ENCODE measurements around the gene GRWD1. TPM values are rescaled to one million over a fixed set of nuclear protein-coding genes. Genes with fewer than 3 reads are reported as not detected.
A peak's percentile ranks its signal among the peaks of the same experiment; 100 is the strongest.

The GRWD1 gene
- total and polyA plus RNA-seq, 5 donors from 2014 or later: 29.0 to 52.9 (median 35.5) TPM

GRCh38 chr19:48415806-48416221 lies 30.0 kb upstream of the GRWD1 start:
- Mint-ChIP-seq H3K9me3 (peaks cover 0 to 1% (median 0%) of the 10 kb centered on the region in 7 donors), H3K36me3 (no peaks in the 10 kb centered on the region), H3K27ac (no peak overlapping the region), H3K4me1 (peaks cover 0 to 34% (median 18%) of the 10 kb centered on the region in 4 donors), H3K4me3 (peak overlapping the region in 1 of 4 donors; percentile 28), H3K27me3 (peaks cover 40% of the 10 kb centered on the region)
- Histone ChIP-seq H3K4me1 (ENCODE audit: control insufficient read depth, insufficient read depth, low read length, poor library complexity, severe bottlenecking) (peaks cover 17% of the 10 kb centered on the region), H3K4me3 (ENCODE audit: low read depth, low read length) (no peak overlapping the region), H3K36me3 (ENCODE audit: control insufficient read depth, insufficient read depth, low read length) (no peaks in the 10 kb centered on the region), H3K27ac (ENCODE audit: insufficient read depth, low read length, poor library complexity, severe bottlenecking) (no peak overlapping the region), H3K9me3 (ENCODE audit: control insufficient read depth in 2 of 2, low read length in 2 of 2) (no peaks in the 10 kb centered on the region), H3K27me3 (ENCODE audit: control insufficient read depth, insufficient read depth, low read length) (no peaks in the 10 kb centered on the region)
- ATAC-seq (ENCODE audit: low read depth in 2 of 2) (no peak), DNase-seq (no peak)

- Mint-ChIP-seq H3K27ac (peak overlapping the region in 1 of 3 donors; percentile 28), H3K36me3 (no peaks in the 10 kb centered on the region)
- no peaks in the 10 kb centered on the region for H3K27me3 ChIP-seq (ENCODE audit: control insufficient read depth, insufficient read depth, low read length)
Measured at GRCh38 chr19:48417421-48417820, 28.4 kb upstream of the GRWD1 start.

GRCh38 chr19:48418317-48419064 lies 27.3 kb upstream of the GRWD1 start:
- Histone ChIP-seq H3K4me3 (ENCODE audit: low read depth, low read length) (no peak overlapping the region), H3K9me3 (ENCODE audit: control insufficient read depth in 2 of 2, low read length in 2 of 2) (no peaks in the 10 kb centered on the region), H3K4me1 (ENCODE audit: control insufficient read depth, insufficient read depth, low read length, poor library complexity, severe bottlenecking) (peaks cover 17% of the 10 kb centered on the region), H3K27me3 (ENCODE audit: control insufficient read depth, insufficient read depth, low read length) (no peaks in the 10 kb centered on the region), H3K27ac (ENCODE audit: insufficient read depth, low read length, poor library complexity, severe bottlenecking) (no peak overlapping the region), H3K36me3 (ENCODE audit: control insufficient read depth, insufficient read depth, low read length) (no peaks in the 10 kb centered on the region)
- no peak for ATAC-seq (ENCODE audit: low read depth in 2 of 2)
- peaks cover 0 to 1% (median 0%) of the 10 kb centered on the region in 7 donors for H3K9me3 Mint-ChIP-seq
- H3K36me3 Mint-ChIP-seq: no peaks in the 10 kb centered on the region
- peaks cover 0 to 34% (median 18%) of the 10 kb centered on the region in 4 donors for H3K4me1 Mint-ChIP-seq
- peak overlapping the region in 1 of 3 donors; percentile 69 for H3K27ac Mint-ChIP-seq
- H3K27me3 Mint-ChIP-seq: peaks cover 35% of the 10 kb centered on the region
- DNase-seq: no peak
- peak overlapping the region in 3 of 4 donors; percentile 74 to 89 (median 85) for H3K4me3 Mint-ChIP-seq

More at GRCh38 chr19:48417421-48417820, 28.4 kb upstream of the GRWD1 start:
- Histone ChIP-seq H3K9me3 (ENCODE audit: control insufficient read depth in 2 of 2, low read length in 2 of 2) (no peaks in the 10 kb centered on the region), H3K4me1 (ENCODE audit: control insufficient read depth, insufficient read depth, low read length, poor library complexity, severe bottlenecking) (peaks cover 17% of the 10 kb centered on the region), H3K36me3 (ENCODE audit: control insufficient read depth, insufficient read depth, low read length) (no peaks in the 10 kb centered on the region), H3K27ac (ENCODE audit: insufficient read depth, low read length, poor library complexity, severe bottlenecking) (no peak overlapping the region), H3K4me3 (ENCODE audit: low read depth, low read length) (no peak overlapping the region)
- Mint-ChIP-seq H3K4me1 (peaks cover 0 to 34% (median 18%) of the 10 kb centered on the region in 4 donors), H3K9me3 (peaks cover 0 to 1% (median 0%) of the 10 kb centered on the region in 7 donors), H3K4me3 (peak overlapping the region in 3 of 4 donors; percentile 41 to 59 (median 54)), H3K27me3 (peaks cover 34% of the 10 kb centered on the region)
- no peak for ATAC-seq (ENCODE audit: low read depth in 2 of 2)
- no peak for DNase-seq

- peak overlapping the region in 1 of 3 donors; percentile 69 for H3K27ac Mint-ChIP-seq
- H3K27me3 Mint-ChIP-seq: peaks cover 31% of the 10 kb centered on the region
- H3K36me3 Mint-ChIP-seq: no peaks in the 10 kb centered on the region
- ATAC-seq (ENCODE audit: low read depth in 2 of 2) (peak; percentile 56 to 68), DNase-seq (peak; percentile 58 to 71 (median 67))
- Histone ChIP-seq H3K27me3 (ENCODE audit: control insufficient read depth, insufficient read depth, low read length) (no peaks in the 10 kb centered on the region), H3K4me1 (ENCODE audit: control insufficient read depth, insufficient read depth, low read length, poor library complexity, severe bottlenecking) (peaks cover 14% of the 10 kb centered on the region), H3K27ac (ENCODE audit: insufficient read depth, low read length, poor library complexity, severe bottlenecking) (no peak overlapping the region), H3K4me3 (ENCODE audit: low read depth, low read length) (no peak overlapping the region), H3K9me3 (ENCODE audit: control insufficient read depth in 2 of 2, low read length in 2 of 2) (no peaks in the 10 kb centered on the region), H3K36me3 (ENCODE audit: control insufficient read depth, insufficient read depth, low read length) (no peaks in the 10 kb centered on the region)
- H3K4me1 Mint-ChIP-seq: peaks cover 0 to 29% (median 18%) of the 10 kb centered on the region in 4 donors
- H3K9me3 Mint-ChIP-seq: peaks cover 0 to 1% (median 0%) of the 10 kb centered on the region in 7 donors
- peak overlapping the region; percentile 59 to 89 (median 80) for H3K4me3 Mint-ChIP-seq
Measured at GRCh38 chr19:48419158-48419920, 26.4 kb upstream of the GRWD1 start.

- no peaks in the 10 kb centered on the region for H3K27me3 ChIP-seq (ENCODE audit: control insufficient read depth, insufficient read depth, low read length)
- no peak overlapping the region for H3K27ac Mint-ChIP-seq
- DNase-seq: no peak
Measured at GRCh38 chr19:48421548-48421947, 24.2 kb upstream of the GRWD1 start.

GRCh38 chr19:48424694-48425219 lies 21.0 kb upstream of the GRWD1 start:
- Mint-ChIP-seq H3K9me3 (no peaks in the 10 kb centered on the region), H3K27ac (no peak overlapping the region), H3K4me3 (no peak overlapping the region), H3K4me1 (peaks cover 0 to 5% (median 2%) of the 10 kb centered on the region in 4 donors), H3K27me3 (peaks cover 19% of the 10 kb centered on the region), H3K36me3 (no peaks in the 10 kb centered on the region)
- H3K36me3 ChIP-seq (ENCODE audit: control insufficient read depth, insufficient read depth, low read length): no peaks in the 10 kb centered on the region
- H3K27ac ChIP-seq (ENCODE audit: insufficient read depth, low read length, poor library complexity, severe bottlenecking): no peak overlapping the region
- DNase-seq (no peak), ATAC-seq (ENCODE audit: low read depth in 2 of 2) (no peak)
- H3K4me3 ChIP-seq (ENCODE audit: low read depth, low read length): no peak overlapping the region
- peaks cover 3% of the 10 kb centered on the region for H3K4me1 ChIP-seq (ENCODE audit: control insufficient read depth, insufficient read depth, low read length, poor library complexity, severe bottlenecking)
- H3K27me3 ChIP-seq (ENCODE audit: control insufficient read depth, insufficient read depth, low read length): no peaks in the 10 kb centered on the region
- no peaks in the 10 kb centered on the region for H3K9me3 ChIP-seq (ENCODE audit: control insufficient read depth in 2 of 2, low read length in 2 of 2)

More at GRCh38 chr19:48421548-48421947, 24.2 kb upstream of the GRWD1 start:
- Mint-ChIP-seq H3K4me3 (no peak overlapping the region), H3K27me3 (peaks cover 24% of the 10 kb centered on the region), H3K36me3 (no peaks in the 10 kb centered on the region), H3K9me3 (peaks cover 0 to 1% (median 0%) of the 10 kb centered on the region in 7 donors), H3K4me1 (peaks cover 5 to 15% (median 10%) of the 10 kb centered on the region in 4 donors)
- Histone ChIP-seq H3K27ac (ENCODE audit: insufficient read depth, low read length, poor library complexity, severe bottlenecking) (no peak overlapping the region), H3K36me3 (ENCODE audit: control insufficient read depth, insufficient read depth, low read length) (no peaks in the 10 kb centered on the region), H3K9me3 (ENCODE audit: control insufficient read depth in 2 of 2, low read length in 2 of 2) (no peaks in the 10 kb centered on the region), H3K4me3 (ENCODE audit: low read depth, low read length) (no peak overlapping the region), H3K4me1 (ENCODE audit: control insufficient read depth, insufficient read depth, low read length, poor library complexity, severe bottlenecking) (peaks cover 3% of the 10 kb centered on the region)
- ATAC-seq (ENCODE audit: low read depth in 2 of 2): no peak

- no peaks in the 10 kb centered on the region for H3K36me3 Mint-ChIP-seq
- no peak for ATAC-seq (ENCODE audit: low read depth in 2 of 2)
- no peak for DNase-seq
Measured at GRCh38 chr19:48428670-48429069, 17.1 kb upstream of the GRWD1 start.

More at GRCh38 chr19:48428670-48429069, 17.1 kb upstream of the GRWD1 start:
- H3K4me1 Mint-ChIP-seq: peaks cover 0 to 5% (median 2%) of the 10 kb centered on the region in 4 donors
- no peak overlapping the region for H3K27ac ChIP-seq (ENCODE audit: insufficient read depth, low read length, poor library complexity, severe bottlenecking)
- H3K4me3 ChIP-seq (ENCODE audit: low read depth, low read length): no peak overlapping the region
- no peaks in the 10 kb centered on the region for H3K9me3 ChIP-seq (ENCODE audit: control insufficient read depth in 2 of 2, low read length in 2 of 2)
- H3K4me1 ChIP-seq (ENCODE audit: control insufficient read depth, insufficient read depth, low read length, poor library complexity, severe bottlenecking): peaks cover 3% of the 10 kb centered on the region
- H3K9me3 Mint-ChIP-seq: peaks cover 0 to 2% (median 0%) of the 10 kb centered on the region in 7 donors
- H3K27ac Mint-ChIP-seq: no peak overlapping the region
- no peaks in the 10 kb centered on the region for H3K27me3 ChIP-seq (ENCODE audit: control insufficient read depth, insufficient read depth, low read length)
- H3K36me3 ChIP-seq (ENCODE audit: control insufficient read depth, insufficient read depth, low read length): no peaks in the 10 kb centered on the region
- H3K27me3 Mint-ChIP-seq: peaks cover 13% of the 10 kb centered on the region
- H3K4me3 Mint-ChIP-seq: no peak overlapping the region

Measured in CD4-positive, CD25-positive, alpha-beta regulatory T cell (primary cell).